Measurements from ENCODE around the gene TTLL13.

DNA sequence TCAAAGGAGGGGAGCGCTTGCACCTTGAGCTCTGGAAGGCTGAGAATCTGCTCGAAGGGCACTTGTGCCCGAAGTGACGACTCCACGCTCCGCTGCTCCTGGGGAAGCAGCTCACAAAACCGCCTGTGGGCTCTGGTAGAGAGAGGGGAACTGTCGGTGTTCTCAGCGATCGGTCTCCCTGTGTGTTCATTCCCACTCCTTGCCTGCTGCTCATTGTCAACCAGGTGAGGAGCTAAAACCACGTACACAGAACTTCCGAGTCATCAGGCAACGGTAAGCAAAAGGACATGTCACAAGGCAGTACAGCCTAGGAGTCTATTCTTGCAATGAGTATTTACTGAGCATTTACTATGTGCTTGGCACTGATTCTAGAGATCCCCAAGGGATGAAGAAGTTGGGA is 17.2 kb upstream of the TTLL13 start:
- TF ChIP-seq, protein P1, sequence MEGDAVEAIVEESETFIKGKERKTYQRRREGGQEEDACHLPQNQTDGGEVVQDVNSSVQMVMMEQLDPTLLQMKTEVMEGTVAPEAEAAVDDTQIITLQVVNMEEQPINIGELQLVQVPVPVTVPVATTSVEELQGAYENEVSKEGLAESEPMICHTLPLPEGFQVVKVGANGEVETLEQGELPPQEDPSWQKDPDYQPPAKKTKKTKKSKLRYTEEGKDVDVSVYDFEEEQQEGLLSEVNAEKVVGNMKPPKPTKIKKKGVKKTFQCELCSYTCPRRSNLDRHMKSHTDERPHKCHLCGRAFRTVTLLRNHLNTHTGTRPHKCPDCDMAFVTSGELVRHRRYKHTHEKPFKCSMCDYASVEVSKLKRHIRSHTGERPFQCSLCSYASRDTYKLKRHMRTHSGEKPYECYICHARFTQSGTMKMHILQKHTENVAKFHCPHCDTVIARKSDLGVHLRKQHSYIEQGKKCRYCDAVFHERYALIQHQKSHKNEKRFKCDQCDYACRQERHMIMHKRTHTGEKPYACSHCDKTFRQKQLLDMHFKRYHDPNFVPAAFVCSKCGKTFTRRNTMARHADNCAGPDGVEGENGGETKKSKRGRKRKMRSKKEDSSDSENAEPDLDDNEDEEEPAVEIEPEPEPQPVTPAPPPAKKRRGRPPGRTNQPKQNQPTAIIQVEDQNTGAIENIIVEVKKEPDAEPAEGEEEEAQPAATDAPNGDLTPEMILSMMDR (IDR thresholded peaks at IDR 0.05), result no peak
- no peak for TF ChIP-seq POLR2A (IDR thresholded peaks at IDR 0.05)
